ENCODE measurements around the gene GGACT. TPM values are rescaled to one million over a fixed set of nuclear protein-coding genes. Genes with fewer than 3 reads are reported as not detected.
A peak's percentile ranks its signal among the peaks of the same experiment; 100 is the strongest.

Gene GGACT
- total RNA-seq, 2 donors from 2014 or later = 5.7 to 6.2 TPM

DNA sequence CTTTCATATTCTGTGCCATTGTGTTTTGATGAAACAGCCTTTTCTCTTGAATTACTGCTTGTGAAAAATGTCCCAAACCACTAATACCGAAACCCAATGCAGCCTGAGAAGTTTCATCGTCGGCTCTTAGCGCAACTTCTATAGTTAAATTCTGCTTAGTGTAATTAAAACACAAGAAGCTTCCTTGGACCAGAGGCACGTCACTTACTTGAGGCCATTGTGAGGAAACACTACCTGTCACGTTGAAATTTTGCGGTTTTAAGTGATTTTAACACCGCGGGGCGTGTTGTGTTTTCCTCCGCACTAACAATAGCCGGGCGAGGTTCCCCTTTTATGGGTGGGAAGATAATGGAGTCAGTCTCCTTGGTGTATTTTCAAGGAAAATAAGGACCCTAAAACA lies 70.9 kb downstream of the GGACT start:
- Mint-ChIP-seq H3K27ac (peak overlapping the region; percentile 80), H3K36me3 (ENCODE audit: low read depth) (no peaks in the 10 kb centered on the region), H3K27me3 (no peaks in the 10 kb centered on the region), H3K4me1 (peaks cover 12% of the 10 kb centered on the region), H3K4me3 (peak overlapping the region; percentile 87)
- ATAC-seq (peak; percentile 40), DNase-seq (no peak)
- no peaks in the 10 kb centered on the region for H3K9me3 ChIP-seq (ENCODE audit: control insufficient read depth, low read length, poor library complexity, severe bottlenecking)

DNA sequence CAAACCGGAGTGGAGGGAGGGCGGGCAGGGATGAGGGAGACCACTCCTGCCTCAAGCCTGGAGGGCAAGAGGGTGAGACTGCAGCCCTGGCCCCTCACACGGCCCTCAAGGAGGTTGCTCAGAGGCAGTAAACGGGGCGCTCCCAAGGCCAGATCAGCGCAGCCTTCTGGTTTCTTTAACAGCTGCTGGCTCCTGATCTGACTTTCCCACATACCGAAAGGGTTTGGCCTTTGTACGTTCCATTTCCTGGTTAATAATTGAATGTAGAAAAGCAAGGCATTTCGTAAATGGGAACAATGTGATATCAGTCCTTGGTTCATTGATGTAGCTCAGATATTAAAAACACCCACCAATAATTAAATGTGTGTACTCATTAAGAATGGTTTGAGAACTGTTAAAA lies 71.5 kb downstream of the GGACT start:
- Mint-ChIP-seq H3K36me3 (ENCODE audit: low read depth) (no peaks in the 10 kb centered on the region), H3K4me1 (peaks cover 12% of the 10 kb centered on the region), H3K27ac (peak overlapping the region; percentile 80), H3K27me3 (no peaks in the 10 kb centered on the region), H3K4me3 (peak overlapping the region; percentile 87)
- no peak for ATAC-seq
- no peak for DNase-seq
- no peaks in the 10 kb centered on the region for H3K9me3 ChIP-seq (ENCODE audit: control insufficient read depth, low read length, poor library complexity, severe bottlenecking)

DNA sequence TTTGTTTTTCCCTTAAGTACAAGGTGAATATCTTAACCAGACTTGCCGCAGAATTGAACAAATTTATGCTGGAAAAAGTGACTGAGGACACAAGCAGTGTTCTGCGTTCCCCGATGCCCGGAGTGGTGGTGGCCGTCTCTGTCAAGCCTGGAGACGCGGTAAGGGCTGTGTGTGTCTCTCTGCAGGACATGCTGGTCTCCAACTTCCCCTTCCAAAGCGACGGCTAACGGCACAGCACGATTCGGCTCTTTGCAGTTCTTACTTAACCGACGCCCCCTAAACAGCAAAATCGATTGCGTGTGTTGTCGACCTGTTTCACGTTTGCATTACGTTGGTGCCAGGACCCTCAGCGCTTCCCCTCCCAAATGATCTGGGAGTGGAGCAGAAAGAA lies 73.2 kb downstream of the GGACT start:
- no peak overlapping the region for H3K27ac Mint-ChIP-seq
- no peak for DNase-seq
- H3K36me3 Mint-ChIP-seq (ENCODE audit: low read depth) = no peaks in the 10 kb centered on the region

DNA sequence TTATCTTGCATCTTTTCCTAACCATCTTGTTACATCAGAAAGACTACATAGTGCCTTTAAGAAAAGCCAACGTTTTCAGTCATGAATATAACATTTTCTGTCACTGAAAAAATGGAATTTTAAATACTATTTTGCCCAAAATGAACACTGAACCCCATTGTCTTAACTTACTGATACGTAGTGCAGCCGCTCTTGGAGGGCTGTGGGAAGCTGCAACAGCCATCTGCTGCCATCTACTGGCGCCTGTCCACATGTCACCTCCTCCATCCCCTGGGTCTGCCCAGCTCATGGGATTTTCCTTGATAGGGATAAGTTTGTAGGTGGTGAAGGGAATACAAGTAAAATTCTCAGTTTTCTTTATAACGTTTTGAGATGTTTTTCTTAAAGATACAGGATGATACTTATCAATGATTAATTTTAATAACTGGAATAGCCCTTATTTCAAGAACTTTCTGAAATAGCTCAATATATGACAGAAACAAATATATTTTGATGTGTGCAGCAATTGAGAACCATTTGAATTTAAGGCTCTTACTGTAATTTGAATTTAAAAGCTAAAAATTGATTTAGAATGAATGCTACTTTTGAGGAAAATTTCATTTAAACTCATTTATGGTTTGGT lies 73.7 kb downstream of the GGACT start:
- ATAC-seq (peak; percentile 93), DNase-seq (peak; percentile 53 to 62 (median 57))
- Mint-ChIP-seq H3K27me3 (no peaks in the 10 kb centered on the region), H3K27ac (peak overlapping the region; percentile 32), H3K36me3 (ENCODE audit: low read depth) (no peaks in the 10 kb centered on the region), H3K4me3 (no peak overlapping the region), H3K4me1 (peaks cover 12% of the 10 kb centered on the region)
- H3K9me3 ChIP-seq (ENCODE audit: control insufficient read depth, low read length, poor library complexity, severe bottlenecking) = no peaks in the 10 kb centered on the region

More for the DNA sequence above, 73.2 kb downstream of the GGACT start:
- H3K27me3 Mint-ChIP-seq = no peaks in the 10 kb centered on the region
- no peak for ATAC-seq
- no peaks in the 10 kb centered on the region for H3K9me3 ChIP-seq (ENCODE audit: control insufficient read depth, low read length, poor library complexity, severe bottlenecking)
- H3K4me3 Mint-ChIP-seq = no peak overlapping the region
- peaks cover 12% of the 10 kb centered on the region for H3K4me1 Mint-ChIP-seq

DNA sequence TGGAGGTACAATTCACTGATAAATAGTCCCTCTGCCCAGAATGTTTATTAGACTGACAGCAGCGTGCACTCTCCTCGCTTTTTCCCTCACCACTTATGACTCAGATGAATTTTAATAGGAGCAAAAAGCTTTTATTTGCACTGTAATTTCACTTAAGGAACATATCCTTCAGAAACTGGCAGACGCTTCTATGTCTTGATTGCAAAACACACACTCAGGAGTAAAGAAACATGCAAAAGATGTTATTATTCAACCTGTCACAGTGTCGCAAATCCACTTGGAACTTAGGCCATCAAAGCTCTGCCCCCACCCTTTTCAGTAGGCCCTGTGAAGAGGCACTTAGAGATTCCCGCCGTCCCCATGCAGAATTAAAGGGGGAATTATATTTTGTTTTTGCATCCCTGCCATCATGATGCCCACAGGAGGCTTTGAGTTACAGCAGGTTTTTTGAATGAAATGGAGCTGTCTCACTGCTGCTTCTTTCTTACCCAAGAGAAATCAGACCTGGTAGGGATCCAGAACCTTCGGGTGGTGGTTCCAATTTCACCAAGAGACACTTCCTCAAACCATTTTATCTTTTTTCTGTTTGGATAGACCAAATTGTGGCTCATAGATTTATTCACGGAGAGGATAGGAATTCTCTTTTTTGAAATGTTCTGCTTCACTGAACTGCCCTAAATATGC lies 74.5 kb downstream of the GGACT start:
- Mint-ChIP-seq H3K4me1 (peaks cover 12% of the 10 kb centered on the region), H3K27ac (peak overlapping the region; percentile 32), H3K36me3 (ENCODE audit: low read depth) (no peaks in the 10 kb centered on the region), H3K27me3 (no peaks in the 10 kb centered on the region), H3K4me3 (no peak overlapping the region)
- DNase-seq = no peak
- ATAC-seq = no peak
- no peaks in the 10 kb centered on the region for H3K9me3 ChIP-seq (ENCODE audit: control insufficient read depth, low read length, poor library complexity, severe bottlenecking)

DNA sequence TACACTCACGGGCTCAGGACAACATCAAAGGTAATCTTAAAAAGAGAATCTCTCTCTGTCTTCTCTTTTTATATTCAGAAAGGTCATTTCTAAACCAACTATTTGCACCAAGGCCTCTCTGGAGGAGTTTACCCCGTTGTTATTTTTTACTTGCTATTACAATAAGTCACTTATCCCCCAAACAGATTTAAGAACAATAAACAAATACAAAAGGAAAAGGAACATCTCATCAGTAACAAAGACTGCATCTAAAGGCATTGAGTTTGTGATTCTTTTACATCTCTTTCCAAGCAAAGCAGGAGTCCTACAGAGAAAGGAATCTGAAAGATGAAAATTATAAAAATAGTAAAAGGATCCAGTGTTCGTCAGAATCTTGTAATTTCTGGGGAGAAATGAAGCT lies 75.4 kb downstream of the GGACT start:
- Mint-ChIP-seq H3K4me1 (peaks cover 10% of the 10 kb centered on the region), H3K27ac (no peak overlapping the region), H3K27me3 (no peaks in the 10 kb centered on the region), H3K36me3 (ENCODE audit: low read depth) (no peaks in the 10 kb centered on the region), H3K4me3 (no peak overlapping the region)
- DNase-seq (no peak), ATAC-seq (no peak)
- H3K9me3 ChIP-seq (ENCODE audit: control insufficient read depth, low read length, poor library complexity, severe bottlenecking) = no peaks in the 10 kb centered on the region

DNA sequence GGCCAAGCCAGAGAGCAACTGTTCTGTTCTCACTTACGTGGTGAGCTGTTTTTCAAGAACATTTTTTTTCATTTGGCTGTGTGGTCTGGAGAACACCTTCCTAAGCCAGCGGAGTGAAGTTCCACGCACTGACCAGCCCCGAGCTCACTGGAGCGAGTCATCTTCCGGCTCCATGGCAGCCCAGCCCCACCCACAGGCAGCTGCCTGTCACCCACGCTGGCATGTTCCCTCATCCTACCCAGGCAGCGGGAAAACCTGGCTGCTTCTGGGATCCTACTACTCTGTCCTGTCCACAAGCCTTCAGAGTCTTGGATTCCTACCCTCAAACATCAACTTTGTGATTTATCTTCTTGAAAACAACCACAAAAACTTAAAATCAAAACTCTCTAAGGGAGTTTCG lies 76.2 kb downstream of the GGACT start:
- H3K4me3 Mint-ChIP-seq = no peak overlapping the region
- H3K27me3 Mint-ChIP-seq = no peaks in the 10 kb centered on the region
- DNase-seq (no peak), ATAC-seq (no peak)
- H3K36me3 Mint-ChIP-seq (ENCODE audit: low read depth) = no peaks in the 10 kb centered on the region
- no peaks in the 10 kb centered on the region for H3K9me3 ChIP-seq (ENCODE audit: control insufficient read depth, low read length, poor library complexity, severe bottlenecking)
- no peak overlapping the region for H3K27ac Mint-ChIP-seq
- H3K4me1 Mint-ChIP-seq = peaks cover 2% of the 10 kb centered on the region

DNA sequence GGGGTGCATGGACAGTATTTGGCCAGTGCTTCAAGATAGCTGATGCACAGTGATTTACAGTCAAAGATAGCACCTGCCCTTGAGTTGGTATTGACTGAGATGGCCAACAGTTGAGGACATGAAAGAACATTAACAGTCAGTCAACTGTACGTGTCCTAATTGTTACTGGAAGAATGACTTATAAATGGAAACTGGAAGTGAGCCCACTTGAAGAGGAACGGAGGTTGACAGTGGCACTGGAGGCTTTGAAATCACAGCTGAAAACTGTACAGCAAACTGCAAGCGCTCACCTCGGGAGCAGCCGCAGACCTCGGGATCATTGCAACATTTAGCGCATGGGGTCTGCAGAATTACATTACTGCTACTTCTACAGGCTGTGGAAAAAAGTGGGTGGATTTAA lies 77.1 kb downstream of the GGACT start:
- peak overlapping the region; percentile 16 for H3K27ac Mint-ChIP-seq
- H3K4me1 Mint-ChIP-seq = peaks cover 7% of the 10 kb centered on the region
- H3K4me3 Mint-ChIP-seq = no peak overlapping the region
- no peak for ATAC-seq
- no peaks in the 10 kb centered on the region for H3K9me3 ChIP-seq (ENCODE audit: control insufficient read depth, low read length, poor library complexity, severe bottlenecking)
- H3K27me3 Mint-ChIP-seq = no peaks in the 10 kb centered on the region
- no peak for DNase-seq
- H3K36me3 Mint-ChIP-seq (ENCODE audit: low read depth) = no peaks in the 10 kb centered on the region

DNA sequence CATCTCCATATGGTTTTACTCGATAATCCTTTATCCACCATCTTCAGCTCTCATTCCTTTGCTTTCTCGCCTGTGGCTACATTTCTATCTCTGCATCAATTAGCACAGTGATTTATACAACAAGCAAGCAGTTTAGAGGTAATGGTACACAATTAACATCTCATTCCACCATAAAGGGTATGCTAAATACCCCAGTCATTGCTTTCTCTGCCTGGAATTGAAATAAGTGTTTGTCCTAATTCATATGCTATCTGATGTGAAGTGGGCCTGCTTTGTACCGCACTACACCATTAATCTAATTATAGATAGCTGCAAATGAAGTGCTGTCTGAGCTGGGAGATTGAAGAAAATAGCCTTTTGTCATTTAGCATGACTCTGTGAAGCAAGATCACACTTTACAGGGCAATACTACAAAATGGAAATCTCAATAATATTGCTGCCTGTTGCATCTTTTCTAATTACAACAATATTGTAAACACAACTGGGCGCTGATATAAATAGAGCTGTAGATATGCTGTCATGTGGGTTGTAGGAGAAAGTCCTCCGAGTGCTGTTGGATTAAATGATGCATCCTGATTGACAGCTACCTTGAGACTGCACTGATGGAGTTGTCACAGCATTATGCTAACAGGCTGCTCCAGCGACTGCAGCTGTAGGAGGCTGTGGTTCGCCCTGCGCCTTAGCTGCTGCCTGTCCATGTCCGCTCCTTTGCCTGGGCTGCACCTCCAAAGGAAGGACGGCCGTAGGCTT lies 78.2 kb downstream of the GGACT start:
- ATAC-seq = no peak
- no peak overlapping the region for H3K27ac Mint-ChIP-seq
- H3K27me3 Mint-ChIP-seq = no peaks in the 10 kb centered on the region
- no peaks in the 10 kb centered on the region for H3K9me3 ChIP-seq (ENCODE audit: control insufficient read depth, low read length, poor library complexity, severe bottlenecking)
- no peak for DNase-seq
- no peak overlapping the region for H3K4me3 Mint-ChIP-seq
- peaks cover 14% of the 10 kb centered on the region for H3K4me1 Mint-ChIP-seq
- H3K36me3 Mint-ChIP-seq (ENCODE audit: low read depth) = no peaks in the 10 kb centered on the region

DNA sequence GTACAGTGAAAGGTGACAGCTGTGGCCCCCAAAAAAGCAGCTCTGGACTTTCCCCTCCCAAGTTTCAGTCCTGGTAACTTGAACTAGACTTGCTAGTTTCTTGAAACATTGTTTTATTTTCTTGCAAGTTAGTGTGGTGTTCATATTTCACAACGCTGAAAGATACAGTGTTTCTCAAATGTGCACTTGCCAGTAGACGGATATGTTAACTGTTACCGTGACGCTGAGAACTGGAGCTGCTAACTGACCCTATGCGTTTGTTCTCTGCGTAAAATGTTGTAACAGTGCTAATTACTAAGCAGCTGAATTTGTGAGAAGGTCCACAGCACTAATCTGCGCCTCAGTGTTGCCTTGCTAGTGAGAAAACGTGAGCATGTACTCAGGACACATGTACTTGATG lies 79.6 kb downstream of the GGACT start:
- no peaks in the 10 kb centered on the region for H3K27me3 Mint-ChIP-seq
- H3K4me1 Mint-ChIP-seq = peaks cover 16% of the 10 kb centered on the region
- H3K4me3 Mint-ChIP-seq = no peak overlapping the region
- no peak overlapping the region for H3K27ac Mint-ChIP-seq
- no peaks in the 10 kb centered on the region for H3K36me3 Mint-ChIP-seq (ENCODE audit: low read depth)
- ATAC-seq = no peak
- H3K9me3 ChIP-seq (ENCODE audit: control insufficient read depth, low read length, poor library complexity, severe bottlenecking) = no peaks in the 10 kb centered on the region
- no peak for DNase-seq

DNA sequence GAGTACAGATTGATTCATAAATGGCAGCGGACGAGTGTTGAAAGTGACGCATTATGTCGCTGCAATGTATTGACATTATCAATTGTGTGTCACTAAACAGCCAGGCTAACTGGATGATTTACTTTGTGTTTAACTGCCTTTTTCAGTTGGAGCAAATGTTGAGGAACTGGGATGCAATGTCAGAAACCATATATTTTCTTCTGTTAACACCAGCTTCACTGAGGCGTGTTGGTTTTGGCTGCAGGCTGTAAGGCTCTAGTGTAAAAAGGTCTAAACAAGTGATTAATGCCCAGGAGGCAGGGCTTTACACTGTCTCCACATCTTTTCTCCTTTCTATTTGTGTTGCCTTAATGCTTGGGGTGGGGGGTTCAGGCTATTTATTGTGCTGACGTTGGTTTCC lies 80.1 kb downstream of the GGACT start:
- no peaks in the 10 kb centered on the region for H3K9me3 ChIP-seq (ENCODE audit: control insufficient read depth, low read length, poor library complexity, severe bottlenecking)
- H3K4me3 Mint-ChIP-seq = no peak overlapping the region
- H3K27me3 Mint-ChIP-seq = no peaks in the 10 kb centered on the region
- no peak for DNase-seq
- no peak overlapping the region for H3K27ac Mint-ChIP-seq
- H3K36me3 Mint-ChIP-seq (ENCODE audit: low read depth) = no peaks in the 10 kb centered on the region
- H3K4me1 Mint-ChIP-seq = peaks cover 16% of the 10 kb centered on the region
- no peak for ATAC-seq

DNA sequence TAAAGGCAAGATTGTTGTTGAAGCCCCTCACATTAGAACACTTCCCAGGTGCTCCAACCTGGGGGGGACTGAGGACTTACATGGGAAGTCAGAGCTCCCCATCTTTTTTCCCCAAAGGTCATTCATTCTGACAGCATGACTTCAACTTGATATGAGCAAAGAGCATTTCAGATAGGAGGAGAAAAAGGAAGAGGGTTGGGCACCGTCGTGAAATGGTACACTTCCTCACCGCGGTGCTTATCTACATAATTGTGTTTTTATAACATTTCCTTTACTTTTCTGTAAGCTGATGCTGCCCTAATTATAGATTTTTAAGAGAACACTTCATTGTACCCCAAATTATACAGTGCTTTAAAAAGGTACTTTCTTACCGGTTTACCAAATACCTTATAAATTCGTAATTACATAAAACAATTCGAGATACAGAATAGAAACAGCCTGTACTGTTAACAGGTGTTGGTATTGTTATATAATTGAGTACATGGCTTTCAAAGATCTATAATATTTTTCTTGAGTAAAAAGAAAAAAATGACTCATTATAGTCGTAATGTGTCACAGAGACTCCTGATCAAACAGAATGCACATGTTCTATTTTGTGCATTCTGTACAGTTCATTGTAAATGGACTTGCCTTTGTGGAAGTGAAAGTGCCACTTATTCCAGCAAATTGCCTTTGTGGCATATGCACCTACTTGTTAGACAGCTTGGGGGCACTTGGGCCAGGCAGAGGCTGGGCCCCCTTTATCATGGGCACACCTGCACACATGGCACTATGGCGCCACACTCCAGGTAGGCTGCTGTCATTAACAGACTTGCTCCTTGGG lies 81.8 kb downstream of the GGACT start:
- peaks cover 6% of the 10 kb centered on the region for H3K27me3 Mint-ChIP-seq
- DNase-seq (no peak), ATAC-seq (peak; percentile 64)
- peaks cover 16% of the 10 kb centered on the region for H3K4me1 Mint-ChIP-seq
- H3K36me3 Mint-ChIP-seq (ENCODE audit: low read depth) = peaks cover 4% of the 10 kb centered on the region
- peak overlapping the region; percentile 83 for H3K27ac Mint-ChIP-seq
- peak overlapping the region; percentile 81 for H3K4me3 Mint-ChIP-seq
- no peaks in the 10 kb centered on the region for H3K9me3 ChIP-seq (ENCODE audit: control insufficient read depth, low read length, poor library complexity, severe bottlenecking)

DNA sequence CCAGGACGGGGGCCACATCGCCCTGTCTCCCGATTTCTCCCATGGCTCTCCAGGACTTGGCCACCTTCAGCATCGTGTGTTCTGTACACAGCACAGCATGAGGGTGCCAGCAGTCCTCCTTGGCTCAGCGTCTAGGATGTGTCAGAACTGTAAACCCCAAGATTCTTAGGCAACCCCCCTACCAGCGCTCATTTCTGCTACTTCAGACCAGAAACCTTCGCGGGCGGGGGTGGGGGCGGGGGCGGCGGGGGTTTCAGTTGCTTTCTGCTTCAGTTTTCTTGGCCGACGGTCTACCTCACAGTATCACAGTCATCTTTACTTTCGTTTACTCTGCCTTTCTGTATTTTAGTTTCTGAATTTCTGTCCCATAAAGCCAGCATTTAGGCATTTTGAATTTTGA lies 82.4 kb downstream of the GGACT start:
- Mint-ChIP-seq H3K27ac (peak overlapping the region; percentile 83), H3K36me3 (ENCODE audit: low read depth) (peaks cover 4% of the 10 kb centered on the region), H3K4me1 (peaks cover 14% of the 10 kb centered on the region), H3K4me3 (peak overlapping the region; percentile 81), H3K27me3 (peaks cover 6% of the 10 kb centered on the region)
- H3K9me3 ChIP-seq (ENCODE audit: control insufficient read depth, low read length, poor library complexity, severe bottlenecking) = no peaks in the 10 kb centered on the region
- DNase-seq (no peak), ATAC-seq (peak; percentile 27)

Measured in T-helper 17 cell (primary cell).